ENCODE data around the gene SIAH3.

DNA sequence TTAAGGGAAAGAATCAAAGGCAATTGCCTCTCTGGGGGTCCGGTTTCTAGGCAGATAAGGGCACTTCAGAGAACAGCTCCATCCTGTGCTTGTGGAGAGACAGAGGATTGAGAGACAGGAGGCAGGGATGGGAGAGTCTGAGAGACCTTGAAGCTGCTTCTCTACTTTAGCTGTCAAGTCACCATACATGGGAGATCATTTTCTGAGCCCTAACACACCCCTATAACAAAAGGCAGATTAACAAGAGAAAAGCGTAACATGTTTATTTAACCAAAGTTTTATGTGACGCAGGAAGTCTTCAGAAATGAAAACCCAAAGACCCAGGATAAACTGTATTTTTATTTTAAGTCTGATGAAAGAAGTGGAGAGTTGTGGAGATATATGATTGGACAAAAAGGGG is 101.0 kb downstream of the SIAH3 start:
- TF ChIP-seq, protein P1, sequence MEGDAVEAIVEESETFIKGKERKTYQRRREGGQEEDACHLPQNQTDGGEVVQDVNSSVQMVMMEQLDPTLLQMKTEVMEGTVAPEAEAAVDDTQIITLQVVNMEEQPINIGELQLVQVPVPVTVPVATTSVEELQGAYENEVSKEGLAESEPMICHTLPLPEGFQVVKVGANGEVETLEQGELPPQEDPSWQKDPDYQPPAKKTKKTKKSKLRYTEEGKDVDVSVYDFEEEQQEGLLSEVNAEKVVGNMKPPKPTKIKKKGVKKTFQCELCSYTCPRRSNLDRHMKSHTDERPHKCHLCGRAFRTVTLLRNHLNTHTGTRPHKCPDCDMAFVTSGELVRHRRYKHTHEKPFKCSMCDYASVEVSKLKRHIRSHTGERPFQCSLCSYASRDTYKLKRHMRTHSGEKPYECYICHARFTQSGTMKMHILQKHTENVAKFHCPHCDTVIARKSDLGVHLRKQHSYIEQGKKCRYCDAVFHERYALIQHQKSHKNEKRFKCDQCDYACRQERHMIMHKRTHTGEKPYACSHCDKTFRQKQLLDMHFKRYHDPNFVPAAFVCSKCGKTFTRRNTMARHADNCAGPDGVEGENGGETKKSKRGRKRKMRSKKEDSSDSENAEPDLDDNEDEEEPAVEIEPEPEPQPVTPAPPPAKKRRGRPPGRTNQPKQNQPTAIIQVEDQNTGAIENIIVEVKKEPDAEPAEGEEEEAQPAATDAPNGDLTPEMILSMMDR (IDR thresholded peaks at IDR 0.05) = no peak
- TF ChIP-seq POLR2A (IDR thresholded peaks at IDR 0.05) = no peak

Measured in right lobe of liver (tissue), 4 donors.